HG03103 (cell line): ENCODE measurements around the gene CXXC5.

ENCODE experiments used
- ATAC-seq: cut with Tn5 transposase; IDR thresholded peaks from one replicate; pipeline ENCODE4 v1.9.1; 2021; ENCODE audit warnings: low read depth; ENCODE audit not compliant: unreplicated experiment

Gene CXXC5

DNA sequence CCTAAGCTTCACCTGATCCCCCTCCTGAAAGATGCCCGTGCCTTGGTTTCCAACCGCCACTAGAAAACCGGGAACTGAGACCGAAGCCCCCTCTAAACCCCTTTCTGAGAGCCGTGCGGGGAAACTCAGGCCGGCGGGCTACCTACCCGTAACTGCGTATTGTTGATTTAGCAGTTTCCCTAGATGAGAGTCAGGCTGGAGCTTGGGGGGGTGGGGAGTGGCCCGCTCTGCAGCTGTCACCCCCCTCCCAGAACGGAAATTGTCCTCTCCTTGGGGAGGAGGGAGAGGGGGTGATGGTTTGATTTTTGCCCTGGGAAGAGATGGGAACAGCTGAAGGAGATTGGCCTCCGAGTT, 2.5 kb downstream of the CXXC5 start:
- no peak for ATAC-seq

DNA sequence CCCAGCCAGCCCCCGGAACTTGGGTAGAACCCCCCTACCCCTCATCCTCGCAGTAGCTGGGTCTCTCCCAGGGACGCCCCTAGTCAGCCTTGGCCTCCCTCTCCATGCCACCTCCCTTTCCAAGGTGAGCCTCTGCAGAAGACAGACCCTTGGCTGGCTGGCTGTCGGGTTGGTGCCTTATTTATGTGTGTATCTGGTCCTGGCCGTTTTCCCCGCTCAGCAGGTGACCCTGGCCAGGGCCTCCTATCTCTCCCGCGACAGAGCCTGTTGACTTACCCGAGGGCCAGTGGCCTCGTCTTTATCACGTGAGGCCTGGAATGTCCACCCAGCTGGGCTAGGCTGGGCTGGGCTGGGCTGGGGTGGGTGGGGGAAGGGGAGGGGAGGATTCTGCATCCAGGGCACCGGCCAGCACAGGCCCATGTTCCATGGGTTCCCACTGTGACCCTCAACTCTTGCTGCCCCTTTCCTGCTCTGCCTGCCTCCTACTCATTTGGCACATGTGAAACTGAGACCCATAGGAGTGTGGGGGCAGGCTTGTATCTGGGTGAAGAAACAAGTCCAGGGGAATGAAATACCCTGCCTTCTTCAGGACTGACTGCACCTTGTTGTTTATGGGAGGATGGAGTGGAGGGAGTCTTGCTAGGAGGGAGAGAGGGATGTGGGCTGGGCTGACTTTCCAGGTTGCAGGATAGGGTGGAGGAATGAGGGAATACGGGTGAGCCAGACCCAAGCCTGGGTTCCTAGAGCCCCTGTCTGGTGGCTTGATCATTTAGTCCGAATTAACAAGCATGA, 3.1 kb downstream of the CXXC5 start:
- ATAC-seq = no peak

DNA sequence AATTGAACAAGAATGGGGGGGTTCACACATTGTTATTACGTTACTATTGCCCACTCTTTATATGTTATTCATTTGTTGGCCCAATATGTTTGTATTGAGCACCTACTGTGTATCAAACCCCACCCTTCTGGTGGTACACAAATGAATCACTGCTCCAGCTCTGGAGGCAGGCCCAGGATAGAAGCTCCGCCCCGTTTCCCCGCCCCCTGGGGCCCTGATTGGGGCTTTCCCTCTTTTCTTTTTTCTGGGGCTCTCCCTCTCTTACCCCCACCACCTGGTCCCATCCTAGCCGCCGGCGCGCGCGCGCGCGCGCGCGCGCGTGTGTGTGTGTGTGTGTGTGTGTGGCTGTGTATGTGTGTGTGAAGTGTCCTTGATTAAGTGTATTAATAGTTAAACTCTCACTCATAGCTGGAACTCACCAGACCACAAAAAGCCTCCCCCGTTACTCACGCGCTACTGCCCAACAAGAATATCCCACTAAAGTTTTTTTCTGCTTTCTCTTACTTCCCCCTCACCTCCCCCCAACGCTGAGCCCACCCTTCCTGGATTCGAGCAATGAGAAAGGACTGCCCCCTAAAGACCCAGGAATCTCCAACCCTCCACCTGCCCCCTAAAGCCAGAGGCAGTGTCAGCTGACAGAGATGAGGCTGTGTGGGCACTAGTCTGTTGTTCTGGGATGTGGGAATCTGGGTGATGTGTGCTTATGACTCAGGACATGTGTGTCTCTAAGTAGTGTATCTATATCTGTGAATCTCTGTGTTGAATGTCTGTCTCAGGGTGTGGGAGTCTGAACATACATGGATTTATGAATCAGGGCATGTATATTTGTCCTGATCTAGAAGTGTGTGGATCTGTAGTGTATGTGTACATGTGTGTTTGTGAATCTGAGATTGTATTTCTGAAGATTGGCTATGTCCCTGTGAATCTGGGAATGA, 4.0 kb downstream of the CXXC5 start:
- ATAC-seq = peak; percentile 35

DNA sequence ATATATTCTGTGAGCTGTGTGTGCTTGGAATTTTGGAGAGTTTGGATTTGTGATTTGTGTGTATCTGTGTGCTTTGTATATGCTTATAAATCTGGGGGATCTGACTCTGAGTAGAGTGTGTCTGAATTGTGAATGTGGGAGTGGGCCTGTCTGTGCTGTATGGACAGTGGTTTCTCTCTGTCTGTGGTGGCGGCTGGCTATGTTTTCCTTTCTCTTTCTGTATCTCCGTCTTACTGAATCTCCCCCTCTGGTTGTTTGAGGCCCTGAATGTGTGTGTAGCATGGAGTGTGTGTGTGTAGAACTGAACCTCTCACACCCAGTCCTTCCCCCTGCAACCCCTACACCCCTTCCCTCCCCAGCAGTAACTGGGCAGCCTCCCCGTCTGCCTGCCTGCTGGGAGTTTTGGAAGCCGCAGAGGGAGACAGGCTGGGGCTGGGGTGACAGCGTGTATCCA, 4.7 kb downstream of the CXXC5 start:
- ATAC-seq = peak; percentile 28

DNA sequence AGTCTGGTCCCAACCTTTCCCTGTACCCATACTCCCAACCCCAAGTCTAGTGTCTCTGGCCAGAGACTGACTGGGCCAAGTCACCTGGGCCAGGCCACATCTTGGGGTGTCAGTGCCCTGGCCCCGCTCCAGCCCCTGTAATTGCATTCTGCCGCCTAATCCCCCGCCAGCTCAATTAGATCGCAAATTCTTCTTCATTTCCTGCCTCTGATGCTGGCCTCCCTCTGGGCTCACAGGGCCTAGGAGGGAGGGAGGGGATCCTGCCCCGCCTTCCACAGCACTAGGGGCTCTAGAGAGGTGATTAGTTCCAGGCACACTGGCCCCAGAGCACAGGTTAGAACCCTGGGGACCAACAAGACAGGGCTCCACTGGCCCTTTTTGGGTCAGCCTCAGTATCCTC, 5.5 kb downstream of the CXXC5 start:
- no peak for ATAC-seq

DNA sequence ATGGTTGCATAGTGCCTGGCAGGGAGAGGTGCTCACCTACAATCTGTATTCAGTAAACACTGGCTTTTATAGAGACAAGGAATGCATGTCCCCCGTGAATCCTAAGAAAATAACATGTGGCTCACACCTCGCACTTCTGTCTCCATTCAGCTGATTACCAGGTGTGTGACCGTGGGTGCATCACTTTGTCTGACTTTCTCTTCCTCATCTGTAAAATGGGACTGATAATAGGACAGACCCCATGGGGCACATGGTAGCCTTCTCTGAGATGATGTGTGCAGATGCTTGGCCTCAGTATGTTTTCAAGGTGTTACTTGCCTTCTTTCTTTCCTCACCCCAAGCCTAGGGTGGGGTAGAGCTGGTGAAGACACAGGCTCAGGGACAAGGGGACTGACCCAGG, 6.3 kb downstream of the CXXC5 start:
- ATAC-seq = no peak

DNA sequence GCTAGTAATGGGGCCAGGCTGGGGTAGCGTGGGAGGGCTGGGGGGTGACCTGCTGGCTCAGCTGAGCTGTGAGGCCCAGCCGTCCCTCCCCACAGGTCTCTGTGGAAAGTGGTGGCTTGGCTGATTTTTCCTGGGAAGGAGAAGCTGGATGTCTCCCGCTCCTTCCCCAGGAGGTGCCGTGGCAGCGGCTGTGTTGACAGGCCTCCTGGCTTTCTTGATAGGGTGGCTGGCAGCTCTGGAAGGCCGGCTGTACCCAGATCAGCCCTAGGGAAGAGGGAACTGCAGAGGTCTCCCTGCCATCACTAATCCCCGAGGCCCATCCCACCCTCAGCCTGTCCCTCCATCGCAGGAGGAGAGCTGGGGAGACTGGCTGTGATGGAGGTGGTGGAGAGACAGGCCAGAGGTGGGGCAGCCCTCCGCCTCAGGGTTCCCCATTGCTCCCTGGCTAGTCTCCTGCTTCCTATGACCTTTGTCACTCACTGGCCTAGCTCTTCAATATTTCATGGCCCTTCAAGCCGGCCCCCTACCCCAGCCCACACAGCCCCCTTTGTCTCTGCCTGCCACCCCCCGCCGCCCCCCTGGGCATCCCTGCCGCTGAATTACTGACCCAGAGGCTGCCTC, 6.8 kb downstream of the CXXC5 start:
- ATAC-seq = no peak

DNA sequence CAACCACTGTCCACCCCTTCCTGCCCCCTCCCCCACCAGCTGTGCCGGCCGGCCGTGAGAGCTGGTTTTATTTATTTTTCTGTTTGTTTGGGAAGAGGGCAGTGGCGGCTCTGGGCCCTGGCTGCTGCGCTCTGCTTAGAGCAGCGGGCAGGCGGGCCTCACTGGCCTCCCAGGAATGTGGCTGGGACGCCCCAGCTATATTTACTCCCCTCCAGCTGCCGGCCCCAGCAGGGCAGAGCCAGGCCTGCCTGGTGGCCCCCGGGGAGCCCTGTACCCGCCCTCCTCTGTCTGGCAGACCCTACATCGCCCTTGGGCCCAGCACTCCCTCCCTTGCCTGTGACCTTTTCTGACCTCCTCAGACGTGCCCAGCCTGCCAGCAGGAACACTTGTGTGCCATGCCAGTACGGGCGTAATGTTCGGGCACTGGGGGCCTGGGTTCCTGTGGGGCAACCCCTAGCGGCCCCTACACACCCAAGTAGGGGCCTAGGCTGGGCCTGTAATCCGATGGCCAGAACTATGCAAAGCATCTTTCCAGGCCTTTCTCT, 7.7 kb downstream of the CXXC5 start:
- ATAC-seq = no peak

DNA sequence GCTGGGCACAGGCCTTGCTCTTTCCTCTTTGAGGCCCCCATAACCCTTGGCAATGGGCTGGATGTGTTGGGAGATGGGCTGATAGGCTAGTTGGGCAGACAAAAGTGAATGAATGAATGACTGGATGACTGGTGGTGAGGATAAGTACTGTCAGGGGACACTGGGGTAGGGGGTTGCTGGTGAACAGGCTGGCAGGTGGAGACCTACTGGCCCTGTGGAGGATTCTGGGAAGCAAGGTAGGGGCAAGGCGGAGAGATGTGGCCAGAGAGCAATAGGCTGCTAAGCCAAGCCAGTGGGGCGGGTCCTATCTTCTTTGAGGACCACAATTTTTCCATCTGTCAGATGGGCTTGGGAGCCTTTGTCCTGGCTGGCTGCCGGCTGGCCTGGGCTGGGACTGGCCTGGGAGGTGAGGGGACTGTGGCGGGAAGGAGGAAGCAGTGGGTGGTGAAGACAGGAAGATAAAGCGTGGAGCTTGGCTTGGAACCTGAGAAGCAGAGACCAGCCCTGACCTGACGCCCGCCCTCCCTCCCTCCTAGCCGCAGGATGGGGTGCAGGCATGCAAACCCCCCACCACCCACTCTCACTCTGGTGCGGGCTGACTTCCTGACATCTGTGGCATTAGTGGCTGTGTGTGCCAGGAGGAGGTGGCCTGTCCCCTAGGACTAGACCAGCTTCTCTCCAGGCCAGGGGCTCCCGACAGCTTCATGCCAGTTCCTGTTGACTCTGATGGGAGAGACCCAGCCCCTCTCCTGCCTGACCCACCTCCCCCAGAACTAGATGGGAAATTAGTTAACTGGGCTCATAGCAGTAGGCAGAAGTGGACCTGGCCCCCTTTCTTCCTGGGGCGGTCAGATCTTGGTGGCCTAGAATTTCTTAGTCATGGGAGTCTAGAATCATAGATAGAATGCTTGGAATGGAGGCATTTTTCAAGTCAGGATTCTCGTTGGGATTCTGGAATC, 9.5 kb downstream of the CXXC5 start:
- no peak for ATAC-seq

DNA sequence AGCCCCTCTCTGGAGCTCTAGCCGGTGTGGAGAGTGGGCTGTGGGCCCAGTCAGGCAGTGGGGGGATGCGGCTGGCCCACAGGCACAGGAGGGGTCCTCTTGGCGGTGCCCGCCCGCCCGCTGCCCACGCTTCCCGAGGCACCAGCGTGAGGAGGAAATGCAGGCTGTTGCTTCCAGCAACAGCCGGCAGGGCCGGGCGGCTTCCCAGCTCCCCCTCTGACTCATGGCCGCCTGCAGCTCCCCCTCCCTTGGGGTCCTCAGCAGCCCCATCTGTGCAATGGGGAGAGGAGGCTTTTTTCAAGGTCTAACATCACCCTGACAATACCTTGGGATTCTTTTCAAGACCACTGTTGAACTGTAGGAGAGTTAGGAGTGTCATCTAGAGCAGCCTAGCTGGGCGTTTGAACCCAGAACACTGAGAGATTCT, 10.4 kb downstream of the CXXC5 start:
- ATAC-seq = no peak

DNA sequence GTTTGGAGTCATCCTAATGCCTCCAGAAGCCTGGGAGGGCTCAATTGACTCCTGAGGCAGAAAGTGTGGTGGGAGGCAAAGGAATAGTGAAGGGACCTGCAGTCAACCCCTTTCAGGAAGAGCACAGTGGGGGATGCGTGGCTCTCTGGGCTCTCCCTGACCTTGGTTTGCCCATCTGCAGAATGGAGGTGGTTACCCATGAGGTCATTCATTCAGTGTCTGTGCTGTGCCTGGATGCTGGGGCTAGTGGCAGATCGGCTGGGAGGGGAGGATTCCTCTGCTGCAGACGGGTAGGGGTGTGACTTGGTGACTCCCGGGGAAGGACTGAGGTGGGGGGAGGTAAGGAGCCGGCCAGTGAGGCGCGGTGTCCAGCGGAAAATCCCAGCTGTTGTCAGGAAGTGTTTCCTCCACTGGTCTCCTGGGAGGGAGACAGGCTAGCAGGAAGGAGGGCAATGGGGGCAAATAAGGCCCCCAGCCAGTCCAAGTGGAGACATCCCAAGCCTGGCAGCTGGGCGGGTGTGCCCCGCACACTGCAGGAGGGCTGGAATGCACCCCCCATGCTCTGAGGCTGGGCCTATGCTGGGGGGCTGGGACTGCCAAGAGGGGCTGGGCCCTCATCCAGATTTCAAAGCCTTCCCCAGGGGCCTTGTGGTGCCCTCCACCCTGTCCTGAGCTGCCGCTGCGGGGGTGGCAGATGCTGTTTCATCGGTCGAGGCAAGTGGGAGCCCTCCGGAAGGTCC, 10.9 kb downstream of the CXXC5 start:
- ATAC-seq = no peak

DNA sequence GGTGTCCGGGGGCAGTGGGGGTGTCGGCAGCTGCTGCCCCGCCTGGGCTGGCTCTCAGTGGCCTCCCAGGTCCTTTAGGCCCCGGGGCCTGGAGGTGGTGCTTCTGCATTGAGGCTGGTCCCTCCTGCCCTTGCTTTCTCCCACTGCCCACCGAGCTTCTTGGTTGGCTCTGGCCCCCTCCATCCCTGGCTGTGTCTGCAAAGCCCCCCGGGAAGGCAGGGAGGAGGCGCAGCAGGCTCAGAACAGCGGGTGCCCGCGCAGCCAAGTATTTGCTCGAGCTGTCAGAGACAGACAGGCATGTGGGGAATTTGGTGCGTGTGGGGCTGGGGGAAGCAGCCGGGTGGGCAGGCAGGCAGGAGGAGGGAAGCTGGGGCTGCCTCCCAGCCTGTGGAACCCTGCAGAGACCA, 11.5 kb downstream of the CXXC5 start:
- ATAC-seq = no peak

DNA sequence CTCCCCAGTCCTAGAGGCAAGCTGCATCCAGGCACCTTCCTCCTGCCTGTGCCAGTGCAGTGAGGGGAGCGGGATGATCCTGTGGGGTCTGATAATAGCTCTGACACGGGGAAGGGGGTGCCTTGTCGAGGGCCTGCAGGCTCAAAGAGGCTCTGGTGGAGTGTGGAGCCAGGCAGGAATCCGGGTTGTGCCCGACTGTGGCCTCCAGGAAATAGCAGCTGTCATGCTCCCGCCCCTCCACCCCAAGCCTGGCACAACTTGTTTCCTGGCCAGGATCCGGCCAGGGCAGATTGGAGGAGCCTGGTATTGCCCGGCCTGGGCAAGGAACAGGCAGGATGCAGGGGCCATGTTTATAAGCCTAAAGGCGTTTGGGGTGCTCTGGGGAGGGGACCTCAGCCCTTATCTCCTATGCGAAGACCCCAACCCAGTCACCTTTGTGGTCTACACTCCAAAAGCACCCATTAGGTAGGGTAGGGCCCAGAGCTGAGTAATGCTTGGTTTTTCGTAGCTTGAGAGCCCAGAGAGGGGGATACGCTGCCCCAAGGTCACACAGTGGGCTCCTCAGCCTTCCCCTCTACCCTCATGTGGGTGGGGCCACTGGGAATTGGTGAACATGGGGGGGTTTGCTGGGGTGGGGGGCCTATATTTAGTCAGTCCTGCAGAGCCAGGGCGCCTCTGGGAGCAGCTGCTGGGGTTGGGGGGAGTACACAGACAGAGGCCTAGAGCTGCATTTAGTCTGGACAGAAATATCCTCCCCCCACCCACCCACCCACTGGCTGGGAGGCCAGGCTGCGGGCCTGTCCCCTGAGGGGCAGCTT, 12.2 kb downstream of the CXXC5 start:
- ATAC-seq = no peak

DNA sequence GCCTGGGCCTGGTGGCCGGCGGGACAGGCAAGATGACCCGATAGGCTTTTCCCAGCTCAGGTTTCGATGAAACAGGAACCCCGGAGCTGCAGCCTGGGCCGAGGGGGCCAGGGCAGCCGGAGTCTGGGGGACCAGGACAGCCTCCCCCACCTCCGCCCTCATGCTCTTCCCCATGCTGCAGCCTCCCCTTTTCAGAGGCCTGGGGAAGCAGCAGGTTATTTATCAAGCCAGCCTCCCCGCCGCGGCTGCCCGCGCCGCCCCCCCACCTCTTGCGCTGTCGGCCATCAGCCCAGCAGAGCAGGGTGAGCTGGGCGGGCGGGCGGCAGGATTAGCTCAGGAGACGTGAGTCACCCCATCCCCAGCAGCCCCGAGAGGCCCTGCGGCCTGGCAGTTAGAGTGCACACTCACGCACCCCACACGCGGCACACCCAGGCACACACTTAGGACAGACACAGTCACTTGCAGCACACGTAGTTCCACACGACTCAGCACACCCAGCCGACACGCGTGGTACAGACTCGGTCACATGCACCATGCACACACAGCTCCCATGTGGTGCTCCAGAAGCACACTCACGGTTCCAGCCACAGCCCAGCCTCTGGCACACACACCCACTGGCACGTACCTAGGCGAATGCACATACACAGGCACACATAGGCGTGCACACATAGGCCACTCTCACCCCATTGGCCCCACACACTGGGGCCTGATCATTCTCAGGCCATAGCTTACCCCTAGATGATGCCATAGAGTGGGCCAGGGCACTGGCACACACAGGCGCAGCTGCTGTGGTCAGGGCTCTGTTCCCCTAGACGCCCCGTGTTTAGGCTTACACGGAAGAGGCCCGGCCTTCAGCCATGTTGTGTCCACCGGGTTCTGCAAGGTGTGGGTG, 13.0 kb downstream of the CXXC5 start:
- ATAC-seq = no peak

DNA sequence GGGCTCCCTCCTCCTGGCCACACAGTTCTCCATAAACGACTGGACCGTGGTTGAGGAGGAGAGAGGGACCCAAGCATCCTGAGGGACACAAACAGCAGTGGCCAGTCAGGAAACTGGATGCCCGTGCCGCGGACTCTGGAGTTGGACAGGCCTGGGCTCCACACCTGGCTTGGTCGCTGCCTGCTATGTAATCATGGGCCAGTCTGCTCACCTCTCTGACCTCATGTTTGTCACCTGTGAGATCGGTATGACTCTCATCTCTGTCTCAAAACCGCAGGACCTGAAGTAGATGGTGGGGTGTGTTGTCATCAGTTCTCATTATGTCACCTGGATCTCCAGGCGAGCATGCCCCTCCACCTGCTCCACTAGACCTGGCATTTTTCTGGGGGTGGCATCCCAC, 14.5 kb downstream of the CXXC5 start:
- no peak for ATAC-seq

DNA sequence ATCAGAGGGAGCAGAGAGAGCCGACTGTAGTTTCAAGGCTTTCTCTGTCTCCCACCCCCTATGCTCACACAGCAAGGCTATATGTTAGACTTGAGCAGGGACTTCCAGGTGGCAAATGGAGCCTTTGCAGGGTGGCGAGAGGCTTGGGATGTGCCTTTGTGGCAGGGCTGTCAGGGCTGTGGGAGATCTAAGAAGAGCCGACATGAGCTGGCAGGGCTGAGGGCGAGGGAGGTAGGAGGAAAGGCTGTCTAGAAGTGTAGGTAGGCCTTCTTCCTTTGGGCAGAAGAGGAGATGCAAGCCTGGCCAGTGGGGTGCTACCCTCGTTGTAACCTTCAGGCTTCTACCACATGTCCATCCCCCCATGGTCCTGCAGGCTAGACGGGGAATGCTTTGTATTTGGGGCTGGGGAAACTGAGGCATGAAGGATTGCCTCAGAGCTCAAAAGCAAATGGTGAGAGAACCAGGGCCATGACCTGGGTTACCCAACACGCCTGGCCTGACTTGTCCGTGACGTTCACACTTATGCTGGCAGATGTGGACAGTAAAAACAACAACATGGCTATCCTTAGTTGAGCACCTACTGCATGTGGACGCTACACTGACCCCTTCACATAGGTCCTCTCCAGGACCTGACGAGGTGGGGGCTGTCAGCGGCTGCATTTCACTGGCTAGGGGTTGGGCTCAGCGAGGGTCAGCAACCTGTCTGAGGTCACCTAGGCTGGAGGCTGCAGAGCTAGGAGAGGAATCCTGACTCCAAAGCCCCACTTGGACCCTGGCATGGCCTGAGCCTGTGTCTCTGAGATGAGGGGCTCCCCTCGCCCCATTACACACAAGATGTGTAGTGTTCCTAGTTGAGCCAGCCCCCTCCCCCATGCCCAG, 15.3 kb downstream of the CXXC5 start:
- no peak for ATAC-seq
